ES-I3 (cell line): ENCODE results near the gene GPR12.

ENCODE experiments used
- H3K36me3 ChIP-seq: 2 replicates; pipeline ENCODE4 v1.6.1; 2013; ENCODE audit warnings: mild to moderate bottlenecking, low read length, control low read depth, moderate library complexity; ENCODE audit not compliant: insufficient read depth
- H3K4me1 ChIP-seq: 2 replicates; pipeline ENCODE4 v1.6.1; 2013; ENCODE audit warnings: mild to moderate bottlenecking, control low read depth, low read length; ENCODE audit not compliant: insufficient read depth
- H3K9ac ChIP-seq: 2 replicates; pipeline ENCODE4 v1.6.1; 2013; ENCODE audit warnings: low read depth, mild to moderate bottlenecking, low read length, moderate library complexity
- H3K9me3 ChIP-seq: 2 replicates; pipeline ENCODE4 v1.6.1; 2013; ENCODE audit warnings: mild to moderate bottlenecking, low read length, moderate library complexity; ENCODE audit not compliant: control insufficient read depth, insufficient read depth

Gene GPR12

DNA sequence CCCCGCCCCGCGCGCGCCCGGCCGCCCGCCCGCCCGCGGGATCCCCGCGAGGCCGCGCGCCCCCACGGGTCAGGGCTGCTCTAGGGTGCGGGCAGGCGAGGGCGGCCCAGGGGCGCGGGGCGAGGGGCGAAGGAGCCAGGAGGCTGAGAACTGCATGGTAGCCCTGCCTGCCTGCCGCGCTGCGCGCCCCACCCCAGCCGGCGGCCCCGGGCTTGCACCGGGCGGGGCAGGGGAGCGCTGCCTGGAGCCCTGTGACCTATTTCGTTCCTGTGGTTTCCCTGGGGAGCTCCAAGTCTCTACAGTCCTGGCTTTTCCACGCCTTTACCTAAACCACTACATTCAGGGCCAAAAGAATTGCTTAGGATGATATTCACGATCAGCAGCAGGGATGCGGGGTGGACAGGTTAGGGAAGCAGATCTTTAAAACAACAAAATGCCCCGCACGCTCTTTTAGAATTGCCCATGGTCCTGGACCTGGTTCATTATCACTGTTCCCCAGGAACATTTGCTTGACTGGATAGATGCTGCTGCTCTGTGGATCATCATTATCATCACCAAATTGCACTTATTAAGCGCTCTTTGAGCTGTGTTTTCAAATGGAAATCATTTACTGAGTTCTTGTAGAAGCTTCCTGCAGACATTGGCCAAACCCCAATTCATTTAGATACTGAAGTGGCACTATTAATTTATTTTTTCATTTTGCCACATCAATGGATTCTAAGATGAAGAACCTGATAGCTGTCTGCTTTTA is 421 bp upstream of the GPR12 start:
- Histone ChIP-seq H3K36me3 (no peaks in the 10 kb centered on the region), H3K9me3 (no peaks in the 10 kb centered on the region), H3K4me1 (no peaks in the 10 kb centered on the region), H3K9ac (no peak overlapping the region; the same call in 1 of the 2 replicates)

DNA sequence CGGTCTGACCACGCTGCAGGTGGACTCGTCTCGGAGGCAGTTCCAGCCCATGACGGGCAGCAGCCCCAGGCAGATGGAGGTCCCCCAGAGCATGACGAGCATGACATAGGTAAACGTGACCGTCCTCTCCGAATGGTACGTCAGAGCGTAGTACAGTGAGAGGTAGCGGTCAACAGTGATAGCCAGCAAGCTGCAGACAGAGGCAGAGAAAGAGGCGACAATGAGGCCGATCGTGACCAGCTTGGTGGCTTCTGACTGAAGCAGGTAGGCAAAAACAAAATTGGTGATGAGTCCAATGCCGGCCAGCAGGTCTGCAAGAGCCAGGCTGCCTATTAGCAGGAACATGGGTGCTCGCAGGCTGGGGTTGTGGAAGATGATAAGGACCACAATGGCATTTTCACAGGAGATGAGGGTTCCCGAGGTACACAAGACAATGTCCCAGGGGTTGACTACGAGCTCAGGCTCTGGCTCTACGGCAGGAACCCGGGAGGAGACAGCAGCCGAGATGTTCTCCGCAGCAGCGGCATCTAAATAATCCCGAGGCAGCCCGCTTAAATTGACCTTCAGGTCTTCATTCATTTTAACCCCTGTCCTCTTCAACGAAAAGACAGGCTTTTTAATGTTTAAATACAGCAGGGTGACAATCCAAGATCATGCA is 1.2 kb downstream of the GPR12 start:
- Histone ChIP-seq H3K36me3 (no peaks in the 10 kb centered on the region), H3K4me1 (no peaks in the 10 kb centered on the region), H3K9me3 (no peaks in the 10 kb centered on the region), H3K9ac (peak overlapping the region; percentile 50; the same call in 1 of the 2 replicates)

DNA sequence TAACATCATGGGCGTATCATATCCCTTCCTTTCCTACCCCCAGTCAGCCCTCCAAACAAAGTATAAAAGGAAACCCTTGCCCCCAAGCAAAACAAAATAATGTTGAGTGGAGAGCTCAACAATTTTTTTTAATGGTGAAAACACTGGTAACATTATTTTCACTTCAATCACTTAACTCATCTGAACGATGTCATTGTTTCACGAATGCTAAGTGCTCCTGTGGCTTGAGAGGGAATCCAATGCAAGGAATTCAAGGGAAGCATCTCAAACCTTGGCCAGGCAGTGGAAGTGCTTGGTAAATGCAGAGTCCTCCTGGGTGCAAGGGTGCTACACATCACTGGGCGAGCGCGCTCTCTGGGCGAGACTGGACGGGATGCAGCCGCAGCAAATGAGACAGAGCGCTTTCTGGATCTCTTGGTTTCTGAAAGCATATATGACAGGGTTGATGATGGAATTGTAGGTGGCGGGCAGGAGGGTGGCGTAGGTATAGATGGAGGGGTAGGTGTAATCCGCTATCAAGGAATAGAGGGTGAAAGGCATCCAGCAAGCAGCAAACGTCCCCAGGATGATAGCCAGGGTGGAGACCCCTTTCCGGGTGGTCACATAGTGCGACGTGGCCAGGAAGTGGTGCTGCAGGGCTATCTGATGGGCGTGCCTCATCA is 2.0 kb downstream of the GPR12 start:
- H3K9me3 ChIP-seq, result no peaks in the 10 kb centered on the region
- H3K36me3 ChIP-seq, result no peaks in the 10 kb centered on the region
- H3K9ac ChIP-seq, result no peak overlapping the region
- no peaks in the 10 kb centered on the region for H3K4me1 ChIP-seq

DNA sequence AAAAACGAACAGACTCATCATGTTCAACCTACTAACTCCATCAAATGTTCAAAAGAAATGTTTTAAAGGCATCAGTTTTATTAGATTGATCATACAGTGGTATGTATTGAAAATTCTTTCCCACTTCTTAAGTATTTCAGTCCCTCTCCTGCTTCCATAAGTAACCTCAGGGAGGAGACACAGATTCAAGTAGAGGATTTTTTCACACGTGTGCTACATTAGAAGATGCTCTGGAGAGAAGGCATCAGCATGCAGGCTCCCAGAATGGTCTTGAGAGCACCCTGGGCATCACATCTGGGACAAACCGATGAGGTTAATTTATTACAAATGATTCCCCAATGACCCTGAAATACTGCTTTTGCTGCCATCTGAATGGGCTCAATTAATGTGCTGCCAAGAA is 3.6 kb downstream of the GPR12 start:
- Histone ChIP-seq H3K36me3 (no peaks in the 10 kb centered on the region), H3K9me3 (no peaks in the 10 kb centered on the region), H3K4me1 (no peaks in the 10 kb centered on the region), H3K9ac (no peak overlapping the region)

DNA sequence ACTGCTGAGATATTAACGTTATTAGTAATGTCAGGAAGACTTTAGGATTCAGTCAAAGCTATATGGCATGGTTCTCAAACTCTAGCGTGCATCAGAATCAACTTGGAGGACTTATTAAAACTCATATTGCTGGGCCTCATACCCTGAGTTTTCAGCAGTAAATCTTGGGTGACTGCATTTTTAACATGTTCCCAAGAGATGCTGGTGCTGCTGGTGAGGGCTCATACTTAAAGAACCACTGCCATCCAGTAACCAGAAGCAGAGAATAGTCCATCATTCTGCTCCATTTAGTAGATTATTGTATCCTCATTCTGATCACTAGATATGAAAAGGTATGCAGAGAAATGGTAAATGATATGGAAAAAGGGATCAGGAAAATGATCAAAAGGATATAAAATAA is 7.9 kb downstream of the GPR12 start:
- Histone ChIP-seq H3K36me3 (no peaks in the 10 kb centered on the region), H3K9ac (no peak overlapping the region), H3K9me3 (no peaks in the 10 kb centered on the region), H3K4me1 (no peaks in the 10 kb centered on the region)

DNA sequence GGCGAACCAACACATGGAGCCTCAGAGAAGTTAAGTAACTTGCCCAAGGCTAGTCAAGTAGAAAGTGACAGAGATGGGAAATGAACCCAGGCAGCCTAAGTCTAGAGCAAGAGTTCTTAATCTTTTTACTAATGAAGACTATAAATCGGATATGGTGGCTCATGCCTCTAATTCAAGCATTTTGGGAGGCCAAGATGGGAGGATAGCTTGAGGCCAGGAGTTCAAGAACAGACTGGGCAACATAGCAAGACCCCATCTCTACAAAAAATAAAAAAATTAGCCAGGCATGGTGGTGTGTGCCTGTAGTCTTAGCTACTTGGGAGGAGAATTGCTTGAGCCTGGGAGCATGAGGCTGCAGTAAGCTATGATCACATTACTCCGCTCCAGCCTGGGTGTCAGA is 10.7 kb downstream of the GPR12 start:
- no peaks in the 10 kb centered on the region for H3K36me3 ChIP-seq
- H3K9ac ChIP-seq, result no peak overlapping the region
- no peaks in the 10 kb centered on the region for H3K9me3 ChIP-seq
- no peaks in the 10 kb centered on the region for H3K4me1 ChIP-seq

DNA sequence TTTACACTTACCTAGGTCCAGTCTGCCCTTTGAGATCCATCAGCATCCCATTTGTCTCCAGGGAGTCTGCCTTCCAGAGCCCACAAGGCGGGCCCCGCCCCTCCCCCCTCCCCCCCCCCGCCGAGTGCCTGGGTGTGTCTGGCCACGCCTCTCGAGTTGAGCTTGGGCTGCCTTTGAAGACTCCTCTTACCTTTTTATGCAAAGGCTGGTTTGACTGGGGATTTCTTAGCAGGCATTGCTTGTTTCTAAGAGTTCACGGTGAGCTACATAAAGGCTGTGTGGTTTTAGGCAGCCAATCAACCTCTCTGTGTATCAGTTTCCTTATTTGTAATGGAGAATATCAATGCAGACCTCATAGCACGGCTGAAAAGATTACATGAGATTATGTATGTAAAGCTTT is 11.3 kb downstream of the GPR12 start:
- Histone ChIP-seq H3K36me3 (no peaks in the 10 kb centered on the region), H3K9ac (no peak overlapping the region), H3K9me3 (no peaks in the 10 kb centered on the region), H3K4me1 (no peaks in the 10 kb centered on the region)

DNA sequence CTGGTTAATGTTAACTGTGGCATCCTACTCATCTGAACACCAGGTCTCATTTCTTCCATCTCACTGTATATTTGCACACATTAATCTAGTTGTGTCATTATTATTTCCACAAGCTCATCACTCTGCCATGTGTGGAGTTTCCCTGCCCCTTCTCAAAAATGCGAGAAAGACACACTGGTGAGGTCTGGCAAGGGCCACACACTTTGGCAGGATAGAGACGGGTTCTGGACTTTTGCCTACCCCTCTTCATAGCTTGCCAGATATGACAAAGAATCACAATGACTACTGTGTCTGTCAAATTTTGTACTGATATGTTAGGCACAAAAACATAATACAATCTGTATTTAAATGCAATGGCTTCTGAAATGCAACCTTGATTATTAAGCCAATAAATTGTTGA is 12.9 kb downstream of the GPR12 start:
- Histone ChIP-seq H3K4me1 (no peaks in the 10 kb centered on the region; the same call in 1 of the 2 replicates), H3K36me3 (no peaks in the 10 kb centered on the region), H3K9me3 (no peaks in the 10 kb centered on the region), H3K9ac (no peak overlapping the region)

DNA sequence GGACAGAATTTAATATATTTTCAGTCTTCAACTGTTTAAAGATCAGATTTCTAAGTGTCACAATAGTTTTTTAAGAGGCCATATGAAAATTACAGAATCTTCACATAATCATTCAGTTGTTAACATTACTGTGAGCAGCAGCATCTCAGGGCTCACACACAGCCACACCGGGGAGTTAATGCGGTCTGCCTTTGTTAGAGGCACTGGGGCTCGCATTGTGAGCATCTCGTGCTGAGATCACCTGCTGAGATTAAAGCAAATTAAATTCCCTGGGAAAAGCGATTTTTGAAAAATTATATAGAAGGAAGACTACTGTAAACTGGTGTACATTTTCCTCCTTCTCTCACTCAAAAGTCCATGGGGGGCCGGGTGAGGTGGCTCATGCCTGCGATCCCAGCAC is 16.6 kb downstream of the GPR12 start:
- H3K9me3 ChIP-seq, result no peaks in the 10 kb centered on the region; the same call in 1 of the 2 replicates
- no peaks in the 10 kb centered on the region for H3K36me3 ChIP-seq
- H3K4me1 ChIP-seq, result no peaks in the 10 kb centered on the region; the same call in 1 of the 2 replicates
- H3K9ac ChIP-seq, result no peak overlapping the region

DNA sequence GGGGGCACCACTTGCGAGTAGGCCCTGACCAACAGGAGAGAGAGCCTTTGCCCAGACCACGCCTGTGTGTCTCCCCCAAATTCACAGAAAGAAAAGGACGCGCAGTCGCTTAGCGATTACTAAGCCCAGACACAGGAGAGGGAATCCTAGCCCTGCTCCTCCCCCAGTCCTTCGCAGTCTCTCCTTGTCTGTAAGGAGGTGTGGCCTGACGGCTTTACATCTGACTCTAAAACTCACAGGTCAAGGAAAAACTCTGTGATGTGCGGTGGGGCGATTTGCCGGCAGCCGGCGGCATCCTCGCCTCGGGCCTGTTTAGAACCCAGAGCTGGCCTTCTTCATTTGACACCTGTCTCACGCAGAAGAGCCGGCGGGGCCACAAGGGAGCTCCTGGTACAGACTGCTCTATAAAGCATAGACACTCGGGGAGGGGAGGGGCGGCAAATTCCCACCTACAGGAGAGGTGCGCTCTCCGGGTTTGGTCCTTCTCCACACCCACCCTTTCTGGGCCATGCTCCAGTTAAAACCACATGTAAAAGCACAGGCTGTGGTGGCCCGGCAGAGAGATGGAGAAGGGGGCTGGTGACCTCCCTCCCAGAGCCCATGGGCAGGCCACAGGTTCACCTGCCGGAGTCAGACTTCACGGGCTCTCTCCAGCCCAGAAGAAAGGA is 17.8 kb downstream of the GPR12 start:
- no peaks in the 10 kb centered on the region; the same call in 1 of the 2 replicates for H3K4me1 ChIP-seq
- H3K9ac ChIP-seq, result no peak overlapping the region; the same call in 1 of the 2 replicates
- no peaks in the 10 kb centered on the region for H3K36me3 ChIP-seq
- H3K9me3 ChIP-seq, result no peaks in the 10 kb centered on the region; the same call in 1 of the 2 replicates

DNA sequence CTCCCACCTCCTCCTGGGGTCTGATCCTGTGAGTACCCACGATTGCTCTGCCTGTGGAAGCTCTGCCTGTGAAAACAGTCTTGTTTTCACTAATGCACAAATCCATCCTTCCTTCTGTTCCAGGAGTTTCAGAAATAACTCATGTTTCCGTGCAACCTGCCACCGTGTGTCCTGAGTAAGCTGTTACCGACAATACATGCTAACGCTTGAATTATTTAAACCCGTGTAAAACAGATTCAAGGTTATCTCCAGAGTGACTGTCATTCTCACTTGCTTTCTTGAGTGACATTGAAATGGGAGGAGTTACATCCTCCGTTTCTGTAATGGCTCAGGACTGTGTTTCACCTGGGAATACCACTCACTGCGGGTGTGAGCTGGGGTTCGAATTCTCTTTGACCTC is 24.9 kb downstream of the GPR12 start:
- Histone ChIP-seq H3K4me1 (no peaks in the 10 kb centered on the region), H3K36me3 (no peaks in the 10 kb centered on the region)

DNA sequence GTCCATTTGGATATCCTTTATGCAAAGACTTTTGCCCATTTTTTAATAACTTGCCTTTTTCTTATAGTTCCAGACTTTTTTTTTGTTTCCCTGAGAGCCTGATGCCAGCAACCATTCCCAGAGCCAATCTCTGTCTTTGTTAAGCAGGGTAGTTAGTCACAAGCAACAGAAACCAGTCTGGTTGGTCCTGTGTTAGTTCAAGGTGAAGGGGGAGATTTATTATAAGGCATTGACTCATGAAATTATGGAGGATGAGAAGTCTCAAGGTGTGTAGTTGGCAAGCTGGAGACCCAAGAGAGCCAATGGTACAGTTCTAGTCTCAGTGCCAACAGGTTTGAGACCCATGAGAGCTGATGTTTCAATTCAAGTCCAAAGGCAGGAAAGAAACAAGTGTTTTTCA is 33.0 kb downstream of the GPR12 start:
- no peaks in the 10 kb centered on the region for H3K36me3 ChIP-seq
- H3K4me1 ChIP-seq, result no peaks in the 10 kb centered on the region
- H3K9ac ChIP-seq, result no peak overlapping the region
- no peaks in the 10 kb centered on the region for H3K9me3 ChIP-seq

More for the DNA sequence above, 24.9 kb downstream of the GPR12 start:
- Histone ChIP-seq H3K9ac (no peak overlapping the region), H3K9me3 (no peaks in the 10 kb centered on the region; the same call in 1 of the 2 replicates)

DNA sequence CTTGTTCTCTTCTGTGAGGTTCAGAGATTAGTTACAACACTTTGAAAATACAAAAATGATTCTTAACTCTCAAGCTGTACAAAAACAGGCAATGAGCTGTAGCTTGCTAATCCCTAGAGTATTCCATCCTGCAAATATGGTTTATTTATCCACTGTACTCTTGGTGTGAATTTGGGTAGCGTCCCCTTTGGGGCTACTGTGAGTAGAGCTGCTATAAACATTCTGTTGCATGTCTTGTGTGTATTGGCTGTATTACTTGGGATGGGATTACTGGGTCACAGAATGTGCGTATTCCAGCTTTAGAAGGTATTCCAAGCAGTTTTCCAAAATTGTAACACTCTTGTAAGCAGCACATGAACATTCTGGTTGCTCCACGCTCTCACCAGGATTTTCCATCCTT is 33.5 kb downstream of the GPR12 start:
- H3K9ac ChIP-seq, result no peak overlapping the region
- H3K36me3 ChIP-seq, result no peaks in the 10 kb centered on the region
- H3K4me1 ChIP-seq, result no peaks in the 10 kb centered on the region
- H3K9me3 ChIP-seq, result no peaks in the 10 kb centered on the region

DNA sequence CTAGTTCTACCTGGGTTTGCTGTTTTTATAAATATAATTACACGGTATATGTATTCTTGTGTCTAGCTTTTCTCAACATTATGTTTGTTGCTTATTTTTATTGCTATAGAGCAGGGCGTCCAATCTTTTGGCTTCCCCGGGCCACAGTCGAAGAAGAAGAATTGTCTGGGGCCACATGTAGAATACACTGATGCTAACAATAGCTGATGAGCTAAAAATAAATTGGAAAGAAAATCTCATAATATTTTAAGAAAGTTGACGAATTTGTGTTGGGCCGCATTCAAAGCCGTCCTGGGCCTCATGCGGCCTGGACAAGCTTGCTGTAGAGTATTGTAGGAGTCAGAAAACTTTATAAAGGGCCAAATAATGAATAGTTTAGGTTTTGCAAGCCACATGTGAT is 33.9 kb downstream of the GPR12 start:
- H3K9me3 ChIP-seq, result no peaks in the 10 kb centered on the region

More for the DNA sequence above, 33.9 kb downstream of the GPR12 start:
- H3K9ac ChIP-seq, result no peak overlapping the region
- no peaks in the 10 kb centered on the region for H3K36me3 ChIP-seq
- no peaks in the 10 kb centered on the region for H3K4me1 ChIP-seq
